GM23248 (cell line): Measurements from ENCODE around the gene NIPBL.
"Not testable (repeated sequence)": the region's sequence is repeated elsewhere in the genome, so short reads cannot be mapped to it uniquely, and the experiment has no call there.

Experiments used
- EZH2 ChIP-seq: fragments of 200-600 bp; sonication (generic); IDR thresholded peaks from 2 replicates; pipeline ENCODE4 v1.6.1; 2018; ENCODE audit warnings: antibody characterized with exemption, mild to moderate bottlenecking; ENCODE audit not compliant: insufficient read depth, poor library complexity, severe bottlenecking
- EZH2phosphoT487 ChIP-seq: fragments of 200-600 bp; sonication (generic); IDR thresholded peaks from 2 replicates; pipeline ENCODE4 v1.6.1; 2018; ENCODE audit warnings: antibody characterized with exemption, moderate library complexity, mild to moderate bottlenecking, low read depth; ENCODE audit not compliant: insufficient read depth

DNA sequence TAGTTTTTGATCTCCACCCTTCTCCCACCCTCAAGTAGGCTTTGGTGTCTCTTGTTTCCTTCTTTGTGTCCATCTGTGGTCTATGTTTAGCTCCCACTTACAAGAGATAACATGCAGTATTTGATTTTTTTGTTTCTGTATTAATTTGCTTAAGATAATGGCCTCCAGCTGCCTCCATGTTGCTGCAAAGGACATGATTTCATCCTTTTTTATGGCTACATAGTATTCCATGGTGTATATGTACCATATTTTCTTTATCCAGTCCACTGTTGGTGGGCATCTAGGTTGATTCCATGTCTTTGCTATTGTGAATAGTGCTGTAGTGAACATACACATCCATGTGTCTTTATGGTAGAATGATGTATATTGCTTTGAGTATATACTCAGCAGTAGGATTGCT lies 24.5 kb downstream of the NIPBL start:
- TF ChIP-seq EZH2, EZH2phosphoT487: not testable (repeated sequence)
